Astrocyte (in vitro differentiated cells and primary cell): ENCODE measurements around the gene ZNF438. TPM values are rescaled to one million over a fixed set of nuclear protein-coding genes. Genes with fewer than 3 reads are reported as not detected.

Experiments used
- DNase-seq: peaks from one replicate; pipeline ENCODE4 v3.0.0-alpha.2; 2010; ENCODE audit warnings: low read depth
- FAIRE-seq: peaks from 2 replicates; lab custom pipeline; 2011; peaks lifted over from hg19 to GRCh38; lab: Jason Lieb, UNC
- H2AFZ ChIP-seq: 2 replicates; pipeline ENCODE4 v1.6.0; 2012; ENCODE audit warnings: low read depth, low read length, inconsistent platforms
- H3K27ac ChIP-seq: 2 replicates; pipeline ENCODE4 v1.5.1; 2011; ENCODE audit warnings: low read depth, low read length, inconsistent platforms
- H3K27me3 ChIP-seq: 2 replicates; pipeline ENCODE4 v1.6.0; 2011; ENCODE audit warnings: low read length, inconsistent platforms; ENCODE audit not compliant: insufficient read depth
- H3K36me3 ChIP-seq: 2 replicates; pipeline ENCODE4 v1.5.1; 2011; ENCODE audit warnings: low read length, inconsistent platforms; ENCODE audit not compliant: insufficient read depth
- H3K4me1 ChIP-seq: 2 replicates; pipeline ENCODE4 v1.5.1; 2011; ENCODE audit warnings: low read length, inconsistent platforms; ENCODE audit not compliant: insufficient read depth
- H3K4me2 ChIP-seq: 2 replicates; pipeline ENCODE4 v1.6.0; 2012; ENCODE audit warnings: low read length, inconsistent platforms
- H3K4me3 ChIP-seq: 2 replicates; pipeline ENCODE4 v1.5.1; 2011; ENCODE audit warnings: low read depth, mild to moderate bottlenecking, low read length, inconsistent platforms; ENCODE audit not compliant: insufficient read depth
- H3K79me2 ChIP-seq: 2 replicates; pipeline ENCODE4 v1.6.0; 2012; ENCODE audit warnings: mild to moderate bottlenecking, low read length, inconsistent platforms; ENCODE audit not compliant: insufficient read depth
- H3K9ac ChIP-seq: 2 replicates; pipeline ENCODE4 v1.6.0; 2012; ENCODE audit warnings: mild to moderate bottlenecking, low read length, inconsistent platforms
- H3K9me3 ChIP-seq: 2 replicates; pipeline ENCODE4 v1.5.1; 2012; ENCODE audit warnings: low read depth, mild to moderate bottlenecking, low read length, inconsistent platforms; ENCODE audit not compliant: insufficient read depth
- H4K20me1 ChIP-seq: 2 replicates; pipeline ENCODE4 v1.6.0; 2012; ENCODE audit warnings: low read length, inconsistent platforms; ENCODE audit not compliant: insufficient read depth
- H3K27ac Mint-ChIP-seq: one replicate; pipeline ENCODE4 v1.8.0; 2021; ENCODE audit warnings: mild to moderate bottlenecking, mixed read lengths; ENCODE audit not compliant: unreplicated experiment
- H3K27me3 Mint-ChIP-seq: one replicate; pipeline ENCODE4 v1.8.0; 2021; ENCODE audit warnings: low read depth, mixed read lengths; ENCODE audit not compliant: unreplicated experiment
- H3K36me3 Mint-ChIP-seq: one replicate; pipeline ENCODE4 v1.8.0; 2021; ENCODE audit warnings: low read depth, mixed read lengths; ENCODE audit not compliant: unreplicated experiment
- H3K4me1 Mint-ChIP-seq: one replicate; pipeline ENCODE4 v1.8.0; 2021; ENCODE audit warnings: low read depth, mixed read lengths; ENCODE audit not compliant: unreplicated experiment
- H3K4me3 Mint-ChIP-seq: one replicate; pipeline ENCODE4 v1.8.0; 2021; ENCODE audit warnings: mild to moderate bottlenecking, moderate library complexity, mixed read lengths; ENCODE audit not compliant: unreplicated experiment
- H3K9me3 Mint-ChIP-seq: one replicate; pipeline ENCODE4 v1.8.0; 2021; ENCODE audit warnings: mild to moderate bottlenecking, mixed read lengths; ENCODE audit not compliant: unreplicated experiment
- EZH2 ChIP-seq: IDR thresholded peaks from 2 replicates; pipeline ENCODE4 v1.6.1; 2012; ENCODE audit warnings: mild to moderate bottlenecking, low read length, inconsistent platforms; ENCODE audit not compliant: insufficient read depth
- total RNA-seq: library from RNA; stranded (reverse); gene quantifications from 2 replicates; pipeline ENCODE4 v1.2.1, GENCODE V29; 2021
- TF ChIP-seq, protein P1 (sequence below): IDR thresholded peaks from 2 replicates; pipeline ENCODE4 v1.5.1; 2011; ENCODE audit warnings: low read depth, mild to moderate bottlenecking, inconsistent platforms, low read length, moderate library complexity; ENCODE audit not compliant: insufficient read depth

Gene ZNF438
- total RNA-seq, 1 donor from 2014 or later: 2.2 TPM

DNA sequence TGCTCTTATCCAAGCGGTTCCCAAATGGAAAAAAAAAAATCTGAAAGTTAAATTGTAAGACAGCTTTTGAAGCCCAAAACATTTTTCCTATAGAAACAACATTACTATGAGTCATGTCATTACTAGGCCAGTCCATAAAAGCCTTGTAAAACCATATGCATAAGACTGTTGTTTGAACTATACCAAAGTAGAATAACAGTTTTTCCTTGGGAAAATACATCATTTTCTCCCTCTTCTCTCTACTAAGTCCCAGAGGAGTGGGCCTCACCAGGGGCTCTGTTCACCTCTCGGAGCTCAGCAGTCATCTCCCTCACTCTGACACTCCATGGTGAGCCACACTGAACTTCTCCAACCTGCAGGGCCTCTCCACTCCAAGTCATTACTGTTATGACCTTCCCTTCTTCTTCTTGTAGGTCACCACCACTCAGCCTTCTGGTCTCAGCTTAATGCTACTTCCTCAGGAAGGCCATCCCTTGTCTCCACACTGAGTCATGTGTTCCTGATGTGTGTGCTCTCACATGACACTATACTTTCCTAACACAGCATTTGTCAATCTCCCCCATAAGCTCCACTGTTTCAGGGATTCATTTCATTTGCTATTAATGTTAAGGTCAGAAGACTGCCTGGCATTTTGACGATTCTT lies 32.5 kb downstream of the ZNF438 start:
- Histone ChIP-seq H3K4me2 (peak overlapping the region; percentile 29), H3K27ac (peak overlapping the region; percentile 22), H3K9me3 (no peaks in the 10 kb centered on the region), H4K20me1 (no peaks in the 10 kb centered on the region), H3K4me1 (peaks cover 10% of the 10 kb centered on the region), H3K9ac (peak overlapping the region; percentile 23), H3K36me3 (no peaks in the 10 kb centered on the region), H2AFZ (no peak overlapping the region), H3K4me3 (no peak overlapping the region), H3K79me2 (no peaks in the 10 kb centered on the region), H3K27me3 (no peaks in the 10 kb centered on the region)
- FAIRE-seq (peak; percentile 41), DNase-seq (no peak)
- peak overlapping the region; percentile 57 for H3K4me3 Mint-ChIP-seq
- peaks cover 10% of the 10 kb centered on the region for H3K9me3 Mint-ChIP-seq
- peaks cover 3% of the 10 kb centered on the region for H3K36me3 Mint-ChIP-seq
- peak overlapping the region; percentile 47 for H3K27ac Mint-ChIP-seq
- no peaks in the 10 kb centered on the region for H3K27me3 Mint-ChIP-seq
- peaks cover 19% of the 10 kb centered on the region for H3K4me1 Mint-ChIP-seq
- TF ChIP-seq, protein P1, sequence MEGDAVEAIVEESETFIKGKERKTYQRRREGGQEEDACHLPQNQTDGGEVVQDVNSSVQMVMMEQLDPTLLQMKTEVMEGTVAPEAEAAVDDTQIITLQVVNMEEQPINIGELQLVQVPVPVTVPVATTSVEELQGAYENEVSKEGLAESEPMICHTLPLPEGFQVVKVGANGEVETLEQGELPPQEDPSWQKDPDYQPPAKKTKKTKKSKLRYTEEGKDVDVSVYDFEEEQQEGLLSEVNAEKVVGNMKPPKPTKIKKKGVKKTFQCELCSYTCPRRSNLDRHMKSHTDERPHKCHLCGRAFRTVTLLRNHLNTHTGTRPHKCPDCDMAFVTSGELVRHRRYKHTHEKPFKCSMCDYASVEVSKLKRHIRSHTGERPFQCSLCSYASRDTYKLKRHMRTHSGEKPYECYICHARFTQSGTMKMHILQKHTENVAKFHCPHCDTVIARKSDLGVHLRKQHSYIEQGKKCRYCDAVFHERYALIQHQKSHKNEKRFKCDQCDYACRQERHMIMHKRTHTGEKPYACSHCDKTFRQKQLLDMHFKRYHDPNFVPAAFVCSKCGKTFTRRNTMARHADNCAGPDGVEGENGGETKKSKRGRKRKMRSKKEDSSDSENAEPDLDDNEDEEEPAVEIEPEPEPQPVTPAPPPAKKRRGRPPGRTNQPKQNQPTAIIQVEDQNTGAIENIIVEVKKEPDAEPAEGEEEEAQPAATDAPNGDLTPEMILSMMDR: no peak
- no peak for TF ChIP-seq EZH2

DNA sequence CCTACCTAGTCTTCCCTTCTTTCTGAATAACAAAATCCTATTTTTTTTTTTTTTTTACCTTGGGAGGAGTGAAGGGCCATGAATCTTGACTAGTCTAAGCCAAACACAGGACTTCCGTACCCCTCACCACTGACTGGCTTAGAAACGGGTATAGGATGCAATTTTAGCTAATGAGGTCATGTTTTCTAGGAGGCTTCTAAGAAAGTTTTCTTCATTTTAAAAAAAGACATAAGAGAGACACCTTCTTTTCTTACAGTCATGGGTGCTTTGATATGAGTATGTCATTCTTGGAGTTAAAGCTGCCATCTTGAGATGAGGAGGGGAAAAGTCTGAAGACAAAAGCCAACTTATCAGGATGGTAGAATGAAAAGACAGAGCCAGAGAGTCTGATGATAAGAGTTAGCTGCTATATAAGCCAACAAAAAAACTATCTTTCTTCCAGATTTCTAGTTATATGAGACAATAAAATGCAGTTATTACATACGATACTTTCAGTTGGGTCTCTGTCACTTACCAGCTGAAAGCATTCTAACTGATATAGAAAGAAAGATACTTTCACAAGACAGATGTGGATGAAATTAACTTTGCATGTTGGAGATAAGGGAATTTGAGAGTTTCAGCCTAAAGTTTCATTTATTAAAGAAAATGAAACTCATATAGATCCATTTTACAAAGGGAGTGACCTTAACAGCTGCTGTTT lies 34.0 kb downstream of the ZNF438 start:
- Histone ChIP-seq H3K4me1 (peaks cover 6% of the 10 kb centered on the region), H3K4me2 (no peak overlapping the region), H2AFZ (no peak overlapping the region), H3K27me3 (no peaks in the 10 kb centered on the region), H4K20me1 (no peaks in the 10 kb centered on the region), H3K9me3 (no peaks in the 10 kb centered on the region), H3K36me3 (no peaks in the 10 kb centered on the region), H3K9ac (no peak overlapping the region), H3K27ac (no peak overlapping the region), H3K79me2 (no peaks in the 10 kb centered on the region), H3K4me3 (no peak overlapping the region)
- Mint-ChIP-seq H3K36me3 (peaks cover 13% of the 10 kb centered on the region), H3K27ac (no peak overlapping the region), H3K9me3 (peaks cover 14% of the 10 kb centered on the region), H3K4me1 (peaks cover 17% of the 10 kb centered on the region), H3K27me3 (no peaks in the 10 kb centered on the region), H3K4me3 (no peak overlapping the region)
- FAIRE-seq: peak; percentile 66
- no peak for DNase-seq
- TF ChIP-seq, protein P1: no peak

DNA sequence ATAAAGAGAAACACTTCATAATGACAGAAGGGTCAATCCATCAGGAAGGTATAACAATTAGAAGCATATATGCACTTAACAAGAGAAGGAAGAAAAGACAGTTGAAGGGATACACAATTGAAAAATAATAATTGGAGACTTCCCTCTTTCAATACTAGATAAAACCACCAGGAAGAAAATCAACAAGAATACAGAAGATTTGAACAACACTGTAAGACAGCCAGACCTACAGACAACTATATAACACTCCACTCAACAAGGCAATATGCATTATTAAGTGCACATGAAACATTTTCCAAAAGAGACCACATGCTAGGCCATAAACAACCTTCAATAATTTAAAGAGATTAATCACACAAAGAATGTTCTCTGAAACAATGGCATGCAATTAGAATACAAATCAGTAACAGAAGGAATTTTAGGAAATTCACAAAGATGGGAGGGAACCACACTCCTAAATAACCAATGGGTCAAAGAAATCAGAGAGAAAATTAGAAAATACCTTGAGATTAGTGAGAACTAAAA lies 35.1 kb downstream of the ZNF438 start:
- Histone ChIP-seq H3K27ac (no peak overlapping the region), H3K79me2 (no peaks in the 10 kb centered on the region), H4K20me1 (no peaks in the 10 kb centered on the region), H3K4me2 (no peak overlapping the region), H2AFZ (no peak overlapping the region), H3K4me3 (no peak overlapping the region), H3K4me1 (peaks cover 6% of the 10 kb centered on the region), H3K9me3 (no peaks in the 10 kb centered on the region), H3K27me3 (no peaks in the 10 kb centered on the region), H3K9ac (no peak overlapping the region), H3K36me3 (no peaks in the 10 kb centered on the region)
- DNase-seq (no peak), FAIRE-seq (peak; percentile 26)
- Mint-ChIP-seq H3K27me3 (no peaks in the 10 kb centered on the region), H3K9me3 (peaks cover 14% of the 10 kb centered on the region), H3K4me3 (no peak overlapping the region), H3K27ac (no peak overlapping the region), H3K4me1 (peaks cover 17% of the 10 kb centered on the region), H3K36me3 (peaks cover 15% of the 10 kb centered on the region)
- no peak for TF ChIP-seq EZH2
- TF ChIP-seq, protein P1: no peak
